ENCODE measurements around the gene HS1BP3. TPM values are rescaled to one million over a fixed set of nuclear protein-coding genes. Genes with fewer than 3 reads are reported as not detected.
A peak's percentile ranks its signal among the peaks of the same experiment; 100 is the strongest.

Gene HS1BP3
- total and polyA plus RNA-seq, 2 of the 13 experiments (the other 11 are each of a cell fraction or from before 2014, with no cell fraction given), result 15.2 to 22.0 TPM

GRCh38 chr2:20596973-20597859 lies 53.7 kb downstream of the HS1BP3 start (continued):
- TF ChIP-seq DNMT3B (CRISPR knock-in tag; conservative IDR thresholded peaks at IDR 0.05) (no peak; the same call in 1 of the 2 replicates), RARA (CRISPR knock-in tag; IDR thresholded peaks at IDR 0.05) (peak; percentile 98), EP300 (IDR thresholded peaks at IDR 0.05; ENCODE audit: low read depth in 2 of 2, low read length in 2 of 2) (peak; percentile 81 to 98; a peak in 3 of 4 replicates), EP300 (CRISPR knock-in tag; IDR thresholded peaks at IDR 0.05; ENCODE audit: borderline replicate concordance) (peak; percentile 96), STAT6 (CRISPR knock-in tag; IDR thresholded peaks at IDR 0.05; ENCODE audit: borderline replicate concordance) (peak; percentile 98), MTA3 (CRISPR knock-in tag; IDR thresholded peaks at IDR 0.05) (no peak), ZNF446 (CRISPR knock-in tag; IDR thresholded peaks at IDR 0.05) (0 out of 2 replicates have a peak, but pooled peaks have one; percentile 29), RFXAP (CRISPR knock-in tag; IDR thresholded peaks at IDR 0.05; ENCODE audit: borderline replicate concordance) (peak; percentile 92), ZNF503 (CRISPR knock-in tag; IDR thresholded peaks at IDR 0.05) (no peak; the same call in 1 of the 2 replicates), HIVEP1 (CRISPR knock-in tag; IDR thresholded peaks at IDR 0.05) (peak; percentile 83), GTF2F1 (IDR thresholded peaks at IDR 0.05; ENCODE audit: low read length) (peak; percentile 71; the same call in 1 of the 2 replicates), NCOA2 (CRISPR knock-in tag; IDR thresholded peaks at IDR 0.05) (peak; percentile 96), FOXA3 (CRISPR knock-in tag; IDR thresholded peaks at IDR 0.05) (peak; percentile 99), AKNA (CRISPR knock-in tag; IDR thresholded peaks at IDR 0.05; ENCODE audit: borderline replicate concordance) (no peak), E2F1 (CRISPR knock-in tag; IDR thresholded peaks at IDR 0.05) (no peak), RBFOX2 (IDR thresholded peaks at IDR 0.05; ENCODE audit: low read depth, low read length) (no peak; the same call in 1 of the 2 replicates), CREB1 (IDR thresholded peaks at IDR 0.05) (peak; percentile 49; the same call in 1 of the 2 replicates), CREB1 (CRISPR knock-in tag; IDR thresholded peaks at IDR 0.05) (no peak), ZNF546 (CRISPR knock-in tag; conservative IDR thresholded peaks at IDR 0.05) (peak; percentile 72; the same call in 1 of the 2 replicates)

Data from HepG2 (cell line).